Subcutaneous abdominal adipose tissue (tissue), 5 donors: Measurements from ENCODE around the gene KRT86.
"Not testable (repeated sequence)": the region's sequence is repeated elsewhere in the genome, so short reads cannot be mapped to it uniquely, and the experiment has no call there.

Experiments
- H3K27ac ChIP-seq: one replicate; pipeline ENCODE4 v1.7.0; 2013; ENCODE audit warnings: low read depth, mild to moderate bottlenecking, inconsistent platforms, low read length, moderate library complexity
- H3K27me3 ChIP-seq, 5 donors: one replicate each; pipeline ENCODE4 v1.7.0; 2013; ENCODE audit warnings: low read length in 5 of 5, inconsistent platforms in 1 of 5; ENCODE audit not compliant: control insufficient read depth in 5 of 5, insufficient read depth in 4 of 5
- H3K36me3 ChIP-seq, 5 donors: one replicate each; pipeline ENCODE4 v1.7.0; 2013; ENCODE audit warnings: low read length in 5 of 5; ENCODE audit not compliant: control insufficient read depth in 5 of 5, insufficient read depth in 5 of 5
- H3K4me1 ChIP-seq, 5 donors: one replicate each; pipeline ENCODE4 v1.7.0; 2013; ENCODE audit warnings: low read length in 5 of 5, mild to moderate bottlenecking in 3 of 5, moderate library complexity in 1 of 5; ENCODE audit not compliant: control insufficient read depth in 5 of 5, insufficient read depth in 5 of 5
- H3K4me3 ChIP-seq, 5 donors: one replicate each; pipeline ENCODE4 v1.7.0; 2013; ENCODE audit warnings: low read length in 5 of 5, low read depth in 1 of 5
- H3K9ac ChIP-seq, 5 donors: one replicate each; pipeline ENCODE4 v1.7.0; 2013; ENCODE audit warnings: low read length in 5 of 5, mild to moderate bottlenecking in 4 of 5, moderate library complexity in 3 of 5
- H3K9me3 ChIP-seq, 5 donors: one replicate each; pipeline ENCODE4 v1.7.0; 2013; ENCODE audit warnings: low read length in 5 of 5; ENCODE audit not compliant: control insufficient read depth in 5 of 5
- donor health status: healthy.
- donor health status: healthy.
- donor health status: healthy.
- donor health status: healthy.
- donor health status: healthy.

The KRT86 gene

DNA sequence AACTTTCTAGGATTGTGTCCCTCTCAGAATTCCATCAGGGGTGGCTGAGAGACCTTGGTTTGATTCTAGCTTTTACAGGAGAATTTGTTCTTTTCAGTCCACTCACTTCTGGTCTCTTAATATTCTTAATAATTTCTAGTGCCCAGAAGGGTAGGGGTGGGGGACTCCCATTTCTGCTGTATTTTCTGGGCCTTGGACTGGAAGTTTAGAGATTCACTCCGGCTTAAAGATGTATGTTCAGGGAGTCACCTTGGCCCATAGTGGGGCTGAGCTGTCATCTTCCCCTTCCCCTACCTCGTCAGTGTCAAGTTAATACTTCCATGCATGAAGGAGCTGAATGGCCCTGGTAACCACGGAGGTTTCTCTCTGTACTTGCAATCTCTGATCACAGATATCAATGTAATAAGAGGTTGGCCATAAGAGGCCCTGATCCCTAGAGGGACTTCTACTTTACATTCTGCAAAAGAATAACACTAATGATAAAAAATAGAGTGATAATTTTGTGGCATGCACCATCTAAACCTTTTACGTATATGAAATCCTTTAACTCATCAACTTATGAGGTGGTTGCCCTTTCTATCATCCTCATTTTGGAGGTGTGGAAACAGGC lies 10.2 kb downstream of the KRT86 start:
- no peak overlapping the region for H3K27ac ChIP-seq
- peaks cover 0 to 7% (median 0%) of the 10 kb centered on the region in 5 donors for H3K27me3 ChIP-seq
- no peaks in the 10 kb centered on the region for H3K36me3 ChIP-seq
- H3K9ac ChIP-seq, result no peak overlapping the region
- peaks cover 6 to 19% (median 17%) of the 10 kb centered on the region in 5 donors for H3K4me1 ChIP-seq
- H3K9me3 ChIP-seq, result no peaks in the 10 kb centered on the region
- H3K4me3 ChIP-seq, result no peak overlapping the region

DNA sequence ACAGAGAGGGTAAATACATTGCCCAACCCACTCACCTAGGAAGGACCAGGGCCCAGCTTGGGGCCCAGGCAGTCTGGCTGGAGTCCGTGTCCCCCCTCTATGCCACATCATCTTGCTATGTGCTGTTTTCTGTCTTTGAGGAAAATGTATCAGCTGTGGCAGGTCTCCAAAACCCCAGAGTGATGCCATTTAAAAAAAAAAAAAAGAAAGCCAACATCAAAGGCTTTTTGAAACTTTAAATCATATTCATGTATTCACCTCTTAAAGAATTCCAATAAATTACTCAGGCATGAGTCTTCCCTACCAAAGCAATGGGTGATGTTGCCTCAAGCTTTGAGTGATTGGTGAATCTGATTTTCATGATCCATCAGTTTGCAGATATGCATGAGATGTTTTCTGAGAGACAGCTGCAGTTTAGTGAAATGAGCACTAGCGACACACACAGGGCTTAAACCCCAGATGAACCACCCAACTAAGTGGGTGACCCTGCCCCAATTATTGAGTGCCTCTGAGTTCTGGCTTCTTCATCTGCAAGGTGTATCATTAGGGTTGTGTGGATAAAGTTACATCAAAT lies 10.8 kb downstream of the KRT86 start:
- H3K27ac ChIP-seq, result no peak overlapping the region
- H3K27me3 ChIP-seq, result peaks cover 0 to 7% (median 0%) of the 10 kb centered on the region in 5 donors
- no peak overlapping the region for H3K4me3 ChIP-seq
- no peaks in the 10 kb centered on the region for H3K9me3 ChIP-seq
- H3K36me3 ChIP-seq, result no peaks in the 10 kb centered on the region
- peaks cover 6 to 13% (median 12%) of the 10 kb centered on the region in 5 donors for H3K4me1 ChIP-seq
- H3K9ac ChIP-seq, result no peak overlapping the region

DNA sequence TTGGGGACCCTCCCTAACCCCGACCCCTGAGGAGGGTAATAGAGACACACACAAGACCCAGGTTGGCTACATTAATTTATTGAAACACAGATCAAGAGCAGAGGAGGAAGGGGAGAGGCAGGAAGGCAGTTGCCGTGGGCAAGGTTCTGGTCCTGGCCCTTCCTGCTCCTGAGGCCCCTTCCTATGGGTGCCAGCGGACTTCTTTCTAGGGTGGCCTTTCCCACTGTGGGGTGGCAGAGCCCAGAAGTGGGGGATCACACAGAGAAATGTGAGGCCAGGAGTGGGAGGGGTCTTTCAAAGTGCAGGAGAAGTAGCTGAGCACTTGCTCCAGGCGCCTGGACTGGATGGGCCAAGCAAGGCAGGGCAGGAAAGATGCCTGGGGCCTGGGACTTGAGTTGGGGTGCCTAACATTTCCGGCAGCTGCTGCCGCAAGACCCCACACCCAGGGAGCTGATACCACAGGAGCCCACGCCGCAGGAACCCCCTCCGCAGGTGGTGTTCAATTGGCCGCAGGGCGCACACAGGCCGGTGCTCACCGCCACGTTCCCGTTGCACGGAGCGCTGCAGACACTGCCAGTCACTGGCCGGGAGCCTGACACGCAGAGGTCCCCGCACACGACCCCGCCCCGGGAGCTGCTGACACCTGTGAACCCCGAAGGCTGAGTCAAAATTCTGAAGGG lies 11.5 kb downstream of the KRT86 start:
- H3K27me3 ChIP-seq, result peaks cover 0 to 7% (median 0%) of the 10 kb centered on the region in 5 donors
- H3K36me3 ChIP-seq, result no peaks in the 10 kb centered on the region
- H3K4me1 ChIP-seq, result peaks cover 2 to 6% (median 5%) of the 10 kb centered on the region in 5 donors
- H3K27ac ChIP-seq, result no peak overlapping the region
- no peak overlapping the region for H3K9ac ChIP-seq
- H3K9me3 ChIP-seq, result no peaks in the 10 kb centered on the region
- no peak overlapping the region for H3K4me3 ChIP-seq

DNA sequence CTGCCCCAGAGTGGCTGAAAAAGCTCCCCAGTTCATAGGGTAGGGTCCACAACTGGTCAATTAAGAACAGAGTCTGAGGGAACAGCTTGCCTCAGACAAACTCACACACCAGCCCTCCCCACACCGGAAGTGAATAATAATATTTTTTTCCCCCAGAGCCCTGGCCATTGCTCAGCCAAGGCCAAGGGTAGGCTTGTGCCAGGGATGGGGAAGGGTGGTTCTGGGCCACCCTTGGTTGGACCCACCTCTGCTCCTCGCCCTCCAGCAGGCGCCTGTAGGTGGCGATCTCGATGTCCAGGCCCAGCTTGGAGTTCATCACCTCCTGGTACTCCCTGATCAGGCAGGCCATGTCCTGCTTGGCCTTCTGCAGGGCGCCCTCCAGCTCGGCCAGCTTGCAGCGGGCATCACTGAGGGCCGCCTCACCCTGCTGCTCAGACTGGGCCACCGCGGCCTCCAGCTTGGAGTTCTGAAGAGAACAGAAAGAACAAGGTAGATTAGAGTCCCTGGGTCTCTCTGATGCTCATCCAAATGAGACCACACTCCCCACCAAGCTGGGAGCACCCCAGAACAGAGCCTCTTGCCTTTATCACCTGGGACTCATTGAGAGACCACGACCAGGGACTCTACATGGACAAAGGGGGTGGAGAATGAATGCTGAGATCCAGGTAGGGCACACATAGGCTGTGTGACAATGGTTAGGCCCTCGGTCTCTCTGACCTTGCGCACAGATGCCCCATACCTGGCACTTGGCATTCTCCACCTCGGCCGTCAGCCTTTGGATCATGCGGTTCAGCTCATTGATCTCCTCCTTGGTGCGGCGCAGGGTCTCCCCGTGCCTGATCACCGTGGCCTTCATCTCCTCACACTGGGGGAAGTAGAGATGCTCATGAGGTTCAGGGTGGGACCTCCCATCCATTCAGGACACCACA lies 12.7 kb downstream of the KRT86 start:
- peaks cover 0 to 13% (median 7%) of the 10 kb centered on the region in 5 donors for H3K27me3 ChIP-seq
- not testable (repeated sequence) for H3K27ac ChIP-seq, H3K4me1 ChIP-seq, H3K4me3 ChIP-seq, H3K9me3 ChIP-seq, H3K36me3 ChIP-seq, H3K9ac ChIP-seq

DNA sequence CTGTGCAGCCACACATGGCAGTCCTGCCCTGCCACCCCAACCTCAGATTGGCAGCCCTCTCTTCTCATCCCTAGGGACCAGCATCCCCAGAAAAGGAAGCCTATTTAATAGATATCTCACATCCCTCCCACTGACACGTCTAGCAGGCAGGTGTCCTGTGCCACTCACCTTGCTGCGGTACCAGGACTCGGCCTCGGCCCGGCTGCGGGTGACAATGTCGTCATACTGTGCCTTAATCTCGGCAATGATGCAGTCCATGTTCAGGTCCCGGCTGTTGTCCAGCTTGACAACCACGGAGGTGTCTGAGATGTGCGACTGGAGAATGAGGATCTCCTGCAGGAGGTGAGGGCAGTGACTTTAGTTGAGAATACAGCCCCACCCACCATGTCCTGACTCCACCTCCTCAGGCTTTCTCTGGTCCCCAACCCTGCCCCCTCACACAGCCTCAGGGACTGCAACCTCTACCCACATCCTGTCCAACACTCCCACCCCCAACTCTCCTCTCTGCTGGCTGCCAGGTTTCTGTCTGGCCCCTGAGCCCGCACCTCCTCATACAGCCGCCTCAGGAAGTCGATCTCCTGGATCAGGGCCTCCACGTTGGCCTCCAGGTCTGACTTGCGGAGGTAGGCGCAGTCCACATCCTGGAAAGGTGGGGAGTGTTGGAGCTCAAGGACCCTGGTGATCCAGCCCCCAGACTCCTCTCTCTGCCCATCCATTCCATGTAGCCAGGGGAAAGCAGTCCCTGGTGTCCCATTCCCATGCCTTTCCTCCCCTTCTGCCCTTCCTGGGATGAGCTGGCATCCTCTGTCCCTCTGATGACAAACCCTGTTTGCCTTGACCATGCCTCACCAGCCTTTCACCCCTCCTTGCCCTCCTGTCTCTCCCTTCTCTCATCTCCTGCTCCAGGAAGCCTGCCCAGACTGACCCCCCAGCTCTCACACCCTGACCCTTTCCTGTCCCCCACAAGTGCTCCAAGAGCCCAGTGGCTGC lies 13.7 kb downstream of the KRT86 start:
- not testable (repeated sequence) for H3K4me1 ChIP-seq, H3K9me3 ChIP-seq, H3K36me3 ChIP-seq, H3K4me3 ChIP-seq, H3K9ac ChIP-seq, H3K27ac ChIP-seq
- H3K27me3 ChIP-seq, result peaks cover 0 to 13% (median 7%) of the 10 kb centered on the region in 5 donors

DNA sequence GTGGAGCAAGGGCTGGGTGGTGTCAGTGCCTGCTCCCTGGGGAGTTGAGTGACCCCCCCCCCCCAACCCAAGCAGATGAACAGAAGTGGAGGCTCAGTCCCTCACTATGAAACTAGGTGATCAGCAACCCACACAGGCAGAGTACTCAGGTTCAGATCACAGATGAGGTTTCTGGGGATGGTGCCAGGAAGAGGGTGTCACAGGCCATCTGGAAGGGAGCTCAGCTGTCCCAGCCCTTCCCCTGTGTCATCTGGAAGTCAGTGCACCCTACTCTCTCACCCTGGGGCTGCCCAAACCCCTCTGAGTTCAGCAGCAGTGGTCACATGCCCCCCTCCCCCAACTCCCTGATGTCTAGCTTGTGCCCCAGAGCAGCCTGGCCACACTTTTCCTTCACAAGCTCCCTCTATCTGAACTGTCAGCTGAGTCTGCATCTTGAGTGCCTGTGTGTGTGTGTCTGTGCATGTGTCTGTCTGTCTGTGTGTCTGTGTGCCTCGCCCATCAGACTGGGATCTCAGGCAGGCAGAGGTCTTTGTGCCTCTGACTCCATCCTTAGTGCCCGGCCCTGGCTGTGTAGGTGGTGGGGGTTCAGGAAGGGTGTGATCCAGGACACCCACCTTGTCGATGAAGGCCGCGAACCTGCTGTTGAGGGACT lies 16.2 kb downstream of the KRT86 start:
- H3K27ac ChIP-seq, H3K9ac ChIP-seq, H3K9me3 ChIP-seq, H3K36me3 ChIP-seq, H3K4me1 ChIP-seq, H3K4me3 ChIP-seq: not testable (repeated sequence)
- H3K27me3 ChIP-seq, result peaks cover 0 to 17% (median 13%) of the 10 kb centered on the region in 5 donors

DNA sequence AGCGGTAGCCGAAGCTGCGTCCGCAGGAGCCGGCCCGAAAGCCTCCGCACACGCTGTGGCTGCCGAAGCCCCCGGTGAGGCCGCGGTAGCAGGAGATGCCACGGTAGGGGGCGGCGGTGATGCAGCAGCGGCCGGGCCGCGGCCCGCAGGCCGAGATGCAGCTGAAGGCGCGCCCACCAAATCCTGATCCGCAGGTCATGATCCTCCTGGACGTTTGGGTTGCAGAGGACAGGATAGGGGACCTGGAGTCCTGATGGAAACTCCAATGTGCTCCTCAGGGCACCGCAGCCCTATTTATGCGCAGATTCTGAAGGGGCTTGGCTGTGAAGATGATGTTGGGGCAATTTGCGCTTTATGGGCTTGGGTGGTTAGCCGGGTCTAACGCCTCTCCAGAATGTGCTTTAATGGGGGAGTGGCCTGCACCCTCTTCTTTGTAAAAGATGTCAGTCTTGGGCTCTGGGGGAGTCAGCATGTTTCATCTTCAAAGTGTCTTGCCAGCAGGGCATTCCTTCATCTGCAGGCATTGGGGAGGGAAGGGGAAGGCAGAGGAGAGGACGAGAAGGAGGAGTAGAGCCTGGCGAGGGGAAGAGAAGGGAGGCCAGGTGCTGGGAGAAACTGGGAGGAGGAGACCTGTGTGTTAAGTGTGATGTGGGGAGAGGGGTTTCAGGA lies 17.0 kb downstream of the KRT86 start, which contains the start of gene KRT81:
Gene KRT81 (minus strand): TSS at position 268 of the 669 bp plus-strand sequence. CDS start 69 bp downstream, at position 199.
- no peak within 1 kb of the TSS for H3K27ac ChIP-seq

DNA sequence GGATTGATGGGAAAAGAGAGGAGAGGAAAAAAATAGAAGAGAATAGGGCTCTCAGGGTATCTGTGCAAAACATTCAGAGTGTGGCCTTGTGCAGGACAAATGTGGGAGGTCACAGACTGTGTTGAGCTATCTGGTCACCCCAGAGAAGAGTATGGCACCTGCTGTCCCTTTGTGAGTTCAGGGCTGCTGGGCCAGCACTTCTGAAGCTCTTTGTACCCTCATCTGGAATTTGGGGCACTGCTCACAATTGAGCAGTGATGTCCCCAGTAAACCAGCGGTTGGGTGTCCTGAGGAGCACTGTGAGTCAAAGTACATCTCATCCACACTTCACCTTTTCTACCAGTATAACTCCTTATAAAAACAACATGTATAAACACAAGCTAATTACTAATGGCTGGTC lies 19.5 kb downstream of the KRT86 start:
- Histone ChIP-seq H3K9ac (no peak overlapping the region), H3K27me3 (peaks cover 5 to 21% (median 13%) of the 10 kb centered on the region in 5 donors), H3K4me3 (no peak overlapping the region), H3K4me1 (no peaks in the 10 kb centered on the region), H3K9me3 (no peaks in the 10 kb centered on the region), H3K27ac (no peak overlapping the region), H3K36me3 (no peaks in the 10 kb centered on the region)

More for the DNA sequence above, 17.0 kb downstream of the KRT86 start, which contains the start of gene KRT81:
- Histone ChIP-seq H3K4me3 (no peak within 1 kb of the TSS), H3K9me3 (no peaks in the 10 kb centered on the region), H3K36me3 (no peaks in the 10 kb centered on the region), H3K9ac (no peak within 1 kb of the TSS), H3K4me1 (no peaks in the 10 kb centered on the region), H3K27me3 (peaks cover 4 to 20% (median 13%) of the 10 kb centered on the region in 5 donors)
